GM12874 (cell line): ENCODE results near the gene MAD1L1.

Experiments used
- CTCF ChIP-seq: IDR thresholded peaks from 2 replicates; pipeline ENCODE4 v1.5.1; 2011; ENCODE audit warnings: low read depth, mild to moderate bottlenecking, control low read depth, low read length, moderate library complexity; ENCODE audit not compliant: insufficient read depth

The MAD1L1 gene

DNA sequence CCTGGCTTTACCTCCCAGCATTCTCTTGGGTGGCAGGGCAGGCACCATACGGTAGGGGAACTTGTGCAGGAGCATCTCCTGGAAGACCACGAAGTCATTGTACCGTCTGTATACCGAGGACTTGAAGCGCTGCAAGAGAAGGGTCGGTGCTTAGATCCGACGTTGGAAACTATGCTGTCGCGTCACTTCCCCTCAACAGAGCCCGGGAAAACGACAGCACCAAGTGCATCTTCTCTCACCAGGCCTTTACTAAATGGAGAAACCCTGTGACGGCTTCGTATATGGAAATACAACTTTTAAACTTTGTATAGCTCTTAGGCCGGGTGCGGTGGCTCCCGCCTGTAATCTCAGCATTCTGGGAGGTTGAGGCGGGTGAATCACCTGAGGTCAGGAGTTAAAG lies 42.4 kb upstream of the MAD1L1 start:
- no peak for TF ChIP-seq CTCF

DNA sequence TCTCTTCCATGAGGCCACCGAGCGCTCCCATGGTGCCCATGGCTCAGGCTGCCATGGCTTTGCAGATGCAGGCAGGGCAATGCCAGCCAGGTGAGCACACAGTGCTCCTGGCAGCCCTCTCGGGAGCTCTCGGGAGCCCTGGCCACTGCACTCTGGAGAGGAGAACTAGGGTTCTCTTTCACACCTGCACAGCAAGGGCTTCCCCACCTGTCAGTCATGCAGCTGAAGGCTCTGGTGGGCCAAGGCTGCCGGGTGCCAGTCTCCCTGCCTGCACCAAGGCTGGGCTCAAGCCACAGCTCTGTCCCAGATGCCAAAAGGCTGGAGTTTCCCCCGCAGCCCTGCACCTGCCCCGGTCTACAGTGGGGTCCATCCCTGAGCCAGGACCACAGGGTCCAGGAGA lies 41.9 kb upstream of the MAD1L1 start:
- no peak for TF ChIP-seq CTCF

DNA sequence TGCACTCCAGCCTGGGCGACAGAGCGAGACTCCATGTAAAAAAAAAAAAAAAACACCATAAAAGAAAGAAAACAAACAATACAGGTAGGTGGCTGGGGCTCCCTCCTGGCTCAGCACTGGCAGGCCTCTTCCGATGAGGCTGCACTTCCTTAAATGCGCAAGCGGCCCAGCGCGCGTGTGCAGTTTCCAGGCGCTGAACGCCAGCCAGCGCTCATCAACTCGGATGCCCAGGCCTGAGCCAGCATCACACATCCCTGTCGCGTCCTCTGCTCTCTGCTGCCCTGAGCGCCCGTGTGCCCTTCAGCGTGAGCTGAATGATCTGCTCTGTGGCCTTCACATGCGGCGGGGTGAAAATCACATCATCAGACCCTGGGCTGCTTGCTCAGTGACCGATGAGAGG lies 41.1 kb upstream of the MAD1L1 start:
- no peak for TF ChIP-seq CTCF

DNA sequence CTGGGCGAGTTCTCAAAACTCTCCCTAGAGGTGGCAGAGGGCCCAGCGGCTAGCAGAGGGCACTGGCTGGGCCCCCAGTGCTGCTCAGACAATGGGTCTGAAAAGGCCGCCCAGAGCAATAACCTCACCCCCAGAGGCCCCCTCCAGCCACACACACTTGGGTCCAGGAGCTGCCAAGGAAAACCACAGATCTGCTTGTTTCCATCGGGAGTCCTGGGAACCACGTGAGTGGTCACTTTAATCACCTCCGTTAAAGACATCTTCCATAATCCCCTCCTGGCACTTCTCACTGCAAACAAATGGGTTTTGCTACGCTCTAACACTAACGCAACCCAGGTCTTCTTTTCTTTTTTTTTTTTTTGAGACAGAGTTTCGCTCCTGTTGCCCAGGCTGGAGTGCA lies 39.3 kb upstream of the MAD1L1 start:
- TF ChIP-seq CTCF, result no peak

DNA sequence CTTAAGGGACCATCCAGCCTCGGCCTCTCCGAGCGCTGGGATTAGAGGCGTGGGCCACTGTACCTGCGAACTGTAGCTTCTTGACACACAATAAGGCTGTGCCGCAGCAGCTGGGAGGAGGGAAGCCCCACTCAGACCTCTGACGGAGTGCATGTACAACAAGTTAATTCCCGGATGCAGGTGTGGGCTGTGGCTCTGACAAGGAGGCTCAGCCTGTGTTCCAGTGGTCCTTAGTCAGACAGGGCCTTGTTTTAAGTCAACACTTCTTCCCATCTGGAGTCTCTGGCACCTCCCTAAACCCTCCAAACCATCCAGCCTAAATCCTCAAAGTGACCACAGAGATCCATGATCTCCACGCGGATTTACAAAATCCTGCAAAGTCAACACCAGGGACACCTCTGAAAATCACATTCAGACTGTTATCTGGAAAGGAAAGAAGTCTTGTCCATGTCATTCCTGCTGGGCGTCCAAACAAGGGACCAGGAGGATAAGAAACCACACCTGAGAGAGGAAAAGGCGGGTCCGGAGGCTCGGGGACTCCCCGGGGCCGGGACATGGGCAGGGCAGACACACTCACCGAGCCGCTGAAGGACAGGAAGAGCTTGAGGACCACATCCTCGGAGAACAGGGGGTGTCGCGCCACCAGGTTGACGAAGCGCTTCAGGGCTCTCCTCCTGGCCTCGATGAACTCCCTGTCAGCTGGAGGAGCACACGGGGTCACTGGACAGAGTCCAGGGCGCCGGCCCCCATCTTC lies 38.7 kb upstream of the MAD1L1 start:
- no peak for TF ChIP-seq CTCF

- TF ChIP-seq CTCF, result no peak
These were observed 37.8 kb upstream of the MAD1L1 start for GRCh38 chr7:2270495-2270894.

GRCh38 chr7:2269991-2270460 lies 37.3 kb upstream of the MAD1L1 start:
- TF ChIP-seq CTCF, result no peak
